OCI-LY1 (cell line): ENCODE results near the gene CDCA7L.

Experiments used
- EZH2 ChIP-seq: fragments of 200-600 bp; sonication (generic), shearing (Covaris generic); IDR thresholded peaks from 2 replicates; pipeline ENCODE4 v1.8.0; 2017; ENCODE audit warnings: borderline replicate concordance, mixed run types, mild to moderate bottlenecking, antibody characterized with exemption, low read length, moderate library complexity, mixed read lengths
- TF ChIP-seq, protein P1 (sequence below): fragments of 200-600 bp; sonication (generic), shearing (Covaris generic); IDR thresholded peaks from 2 replicates; pipeline ENCODE4 v1.5.1; 2017; ENCODE audit warnings: mild to moderate bottlenecking, antibody characterized with exemption, low read length, moderate library complexity, mixed read lengths

DNA sequence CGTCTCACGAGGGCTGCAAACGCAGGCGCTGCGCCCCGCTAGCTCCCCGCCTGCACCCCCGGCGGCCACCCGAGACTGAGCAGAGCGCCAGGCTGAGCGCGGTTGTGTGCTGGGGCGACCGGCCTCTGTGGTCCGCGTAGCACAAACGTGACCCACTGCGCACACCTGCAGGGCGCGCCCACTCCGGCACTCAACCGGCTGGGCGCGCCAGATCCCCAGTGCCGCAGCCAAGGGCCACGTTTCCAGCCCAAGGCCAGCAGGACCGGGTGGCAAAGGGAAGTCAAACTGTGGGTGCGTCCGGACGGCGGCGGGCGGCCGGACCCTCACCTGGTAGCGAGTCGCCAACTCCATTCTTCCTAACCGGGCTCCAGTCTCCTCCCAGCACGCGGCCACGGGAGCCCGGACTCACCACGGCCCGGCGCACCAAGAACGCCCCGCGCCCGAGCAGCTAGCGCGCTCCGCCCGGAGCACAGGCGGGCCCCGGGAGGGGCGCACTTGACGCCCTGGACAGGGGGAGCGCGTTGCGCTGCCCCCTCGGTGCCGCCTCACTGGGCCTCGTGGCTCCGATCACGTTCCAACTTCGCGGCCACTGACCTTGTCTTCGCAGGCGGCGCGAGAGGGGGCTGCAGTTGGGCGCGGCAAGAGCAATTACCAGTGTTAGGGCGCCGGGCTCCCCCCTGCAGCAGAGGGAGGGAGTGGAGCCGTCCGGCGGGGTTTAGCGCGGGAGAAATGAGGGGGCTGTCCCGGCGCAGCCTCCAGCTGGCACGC is at the start of gene CDCA7L:
- TF ChIP-seq, protein P1, sequence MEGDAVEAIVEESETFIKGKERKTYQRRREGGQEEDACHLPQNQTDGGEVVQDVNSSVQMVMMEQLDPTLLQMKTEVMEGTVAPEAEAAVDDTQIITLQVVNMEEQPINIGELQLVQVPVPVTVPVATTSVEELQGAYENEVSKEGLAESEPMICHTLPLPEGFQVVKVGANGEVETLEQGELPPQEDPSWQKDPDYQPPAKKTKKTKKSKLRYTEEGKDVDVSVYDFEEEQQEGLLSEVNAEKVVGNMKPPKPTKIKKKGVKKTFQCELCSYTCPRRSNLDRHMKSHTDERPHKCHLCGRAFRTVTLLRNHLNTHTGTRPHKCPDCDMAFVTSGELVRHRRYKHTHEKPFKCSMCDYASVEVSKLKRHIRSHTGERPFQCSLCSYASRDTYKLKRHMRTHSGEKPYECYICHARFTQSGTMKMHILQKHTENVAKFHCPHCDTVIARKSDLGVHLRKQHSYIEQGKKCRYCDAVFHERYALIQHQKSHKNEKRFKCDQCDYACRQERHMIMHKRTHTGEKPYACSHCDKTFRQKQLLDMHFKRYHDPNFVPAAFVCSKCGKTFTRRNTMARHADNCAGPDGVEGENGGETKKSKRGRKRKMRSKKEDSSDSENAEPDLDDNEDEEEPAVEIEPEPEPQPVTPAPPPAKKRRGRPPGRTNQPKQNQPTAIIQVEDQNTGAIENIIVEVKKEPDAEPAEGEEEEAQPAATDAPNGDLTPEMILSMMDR: peak; percentile 16; the same call in 1 of the 2 replicates
- TF ChIP-seq EZH2: no peak
